ENCODE data around the gene SCAF4. TPM values are rescaled to one million over a fixed set of nuclear protein-coding genes. Genes with fewer than 3 reads are reported as not detected.

The SCAF4 gene
- total and polyA plus RNA-seq, 9 of the 15 experiments (the other 6 are each of a cell fraction or from before 2014, with no cell fraction given): 2.3 to 55.7 (median 17.2) TPM

DNA sequence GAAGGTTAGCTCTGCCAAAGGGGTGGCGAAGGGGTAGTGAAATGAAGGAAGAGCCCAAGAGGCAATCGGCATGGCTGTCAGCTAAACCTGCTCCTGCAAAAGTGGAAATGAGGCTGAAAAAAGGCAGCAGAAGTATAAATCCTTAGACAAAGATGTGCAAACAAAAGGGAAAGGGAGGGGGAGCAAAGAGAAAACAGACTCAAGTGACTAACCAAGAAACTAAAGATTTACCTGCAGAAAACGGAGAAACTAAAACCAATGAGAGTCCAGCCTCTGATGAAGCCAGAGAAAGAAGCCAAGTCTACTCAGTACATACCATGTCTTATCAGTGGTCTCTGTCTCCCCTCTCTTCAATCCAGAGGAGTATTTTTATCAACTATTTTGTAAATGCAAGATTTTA lies 25.4 kb downstream of the SCAF4 start (continued):
- TF ChIP-seq NR4A1 (CRISPR knock-in tag; IDR thresholded peaks at IDR 0.05) (no peak), NR4A1 (tag; IDR thresholded peaks at IDR 0.05) (no peak), BCL6 (CRISPR knock-in tag; IDR thresholded peaks at IDR 0.05) (no peak)

DNA sequence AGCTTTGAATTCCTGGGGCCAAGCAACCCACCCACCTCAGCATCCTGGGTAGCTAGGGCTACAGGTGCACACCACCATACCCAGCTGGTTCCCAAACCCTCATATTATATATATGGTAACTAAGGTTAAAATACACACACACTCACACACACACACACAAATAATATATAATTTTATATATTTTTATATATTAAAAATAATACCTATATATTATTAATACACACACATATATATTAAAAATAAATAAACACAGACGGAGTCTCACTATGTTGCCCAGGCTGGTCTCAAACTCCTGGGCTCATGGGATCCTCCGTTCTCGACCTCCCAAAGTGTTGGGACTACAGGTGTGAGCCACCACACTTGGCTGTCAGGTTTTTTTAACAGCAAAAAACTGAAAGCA lies 31.9 kb downstream of the SCAF4 start:
- ATAC-seq (no peak), FAIRE-seq (no peak), DNase-seq (ENCODE audit: extremely low read depth in 1 of 4, low spot score in 3 of 4) (no peak)
- TF ChIP-seq SPI1 (IDR thresholded peaks at IDR 0.05; ENCODE audit: borderline replicate concordance, low read depth, low read length) (no peak), ERF (CRISPR knock-in tag; IDR thresholded peaks at IDR 0.05) (no peak), STAG1 (CRISPR knock-in tag; IDR thresholded peaks at IDR 0.05; ENCODE audit: borderline replicate concordance) (no peak), ZNF79 (CRISPR knock-in tag; IDR thresholded peaks at IDR 0.05; ENCODE audit: low read depth) (no peak), PPARD (CRISPR knock-in tag; IDR thresholded peaks at IDR 0.05) (no peak), ZBTB8A (IDR thresholded peaks at IDR 0.05; ENCODE audit: partially characterized antibody) (no peak), ZNF143 (CRISPR knock-in tag; IDR thresholded peaks at IDR 0.05) (no peak), SMC3 (conservative IDR thresholded peaks at IDR 0.05; ENCODE audit: insufficient read depth, low read depth, low read length) (no peak), CTBP1 (IDR thresholded peaks at IDR 0.05; ENCODE audit: borderline replicate concordance) (no peak)
- TF ChIP-seq, protein P1, sequence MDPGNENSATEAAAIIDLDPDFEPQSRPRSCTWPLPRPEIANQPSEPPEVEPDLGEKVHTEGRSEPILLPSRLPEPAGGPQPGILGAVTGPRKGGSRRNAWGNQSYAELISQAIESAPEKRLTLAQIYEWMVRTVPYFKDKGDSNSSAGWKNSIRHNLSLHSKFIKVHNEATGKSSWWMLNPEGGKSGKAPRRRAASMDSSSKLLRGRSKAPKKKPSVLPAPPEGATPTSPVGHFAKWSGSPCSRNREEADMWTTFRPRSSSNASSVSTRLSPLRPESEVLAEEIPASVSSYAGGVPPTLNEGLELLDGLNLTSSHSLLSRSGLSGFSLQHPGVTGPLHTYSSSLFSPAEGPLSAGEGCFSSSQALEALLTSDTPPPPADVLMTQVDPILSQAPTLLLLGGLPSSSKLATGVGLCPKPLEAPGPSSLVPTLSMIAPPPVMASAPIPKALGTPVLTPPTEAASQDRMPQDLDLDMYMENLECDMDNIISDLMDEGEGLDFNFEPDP (CRISPR knock-in tag; IDR thresholded peaks at IDR 0.05): no peak
- H3K4me1 ChIP-seq (replicated peaks in 1 of 2; ENCODE audit: control insufficient read depth in 2 of 2, insufficient read depth in 2 of 2, low read length in 2 of 2): 0 out of 5 replicates have a peak, but pooled peaks cover 0 to 2% of the 10 kb centered on the region in 2 experiments
- peaks cover 97% of the 10 kb centered on the region for H3K36me3 ChIP-seq (ENCODE audit: control insufficient read depth, insufficient read depth, low read length)
- H4K20me1 ChIP-seq (replicated peaks; ENCODE audit: control insufficient read depth, insufficient read depth, low read length): no peaks in the 10 kb centered on the region
- H3K9me3 ChIP-seq (replicated peaks; ENCODE audit: control insufficient read depth, insufficient read depth, low read depth, low read length): no peaks in the 10 kb centered on the region
- peaks cover 43% of the 10 kb centered on the region for H3K79me2 ChIP-seq (ENCODE audit: control insufficient read depth, insufficient read depth, low read length)
- ChIA-PET POLR2A (no interaction called here), CTCF (ENCODE audit: low intra/inter-chr PET ratio) (no interaction called here)
- H3K4me3 ChIP-seq: no peak overlapping the region
- no peak overlapping the region for H3K9ac ChIP-seq (ENCODE audit: insufficient read depth in 1 of 2, low read depth in 2 of 2, low read length in 2 of 2)
- intact Hi-C loops (cut with micrococcal nuclease) (no loop called here), in situ Hi-C loops (cut with MboI) (no loop called here)
- H3K27ac ChIP-seq (ENCODE audit: extremely low read depth, low read depth, low read length): no peak overlapping the region
- BruUV-seq (replicated peaks): no TSS peak
- no peaks in the 10 kb centered on the region for H3K9me1 ChIP-seq (ENCODE audit: control insufficient read depth, insufficient read depth, low read length)
- WGBS (ENCODE audit: insufficient coverage, low coverage, missing lambda C conversion rate): 93% methylated on average over 3 of the region's 3 CpGs
- H3K4me2 ChIP-seq (ENCODE audit: insufficient read depth, low read length): no peak overlapping the region
- H2AFZ ChIP-seq (ENCODE audit: low read depth, low read length): no peak overlapping the region
- no peaks in the 10 kb centered on the region for H3K27me3 ChIP-seq (ENCODE audit: control insufficient read depth in 2 of 2, insufficient read depth in 2 of 2, low read length in 2 of 2)

Data from K562 (cell line).